H9 (cell line): ENCODE data around the gene PHEX. TPM values are rescaled to one million over a fixed set of nuclear protein-coding genes. Genes with fewer than 3 reads are reported as not detected.

Experiments
- DNase-seq: peaks from one replicate; pipeline ENCODE4 v3.0.0-alpha.2; 2017
- H2AFZ ChIP-seq: one replicate; pipeline ENCODE4 v1.6.1; 2013; ENCODE audit warnings: mild to moderate bottlenecking, low read length, control low read depth, moderate library complexity
- H2AK5ac ChIP-seq: 2 replicates; pipeline ENCODE4 v1.6.1; 2013; ENCODE audit warnings: low read length, control low read depth, mixed read lengths; ENCODE audit not compliant: insufficient read length
- H2BK120ac ChIP-seq: one replicate; pipeline ENCODE4 v1.6.1; 2013; ENCODE audit warnings: low read depth, mild to moderate bottlenecking, low read length, control low read depth, inconsistent platforms; ENCODE audit not compliant: poor library complexity, severe bottlenecking
- H2BK12ac ChIP-seq: 2 replicates; pipeline ENCODE4 v1.6.1; 2013; ENCODE audit warnings: low read length, control low read depth, mixed read lengths, low read depth; ENCODE audit not compliant: insufficient read length
- H2BK15ac ChIP-seq: 2 replicates; pipeline ENCODE4 v1.6.1; 2013; ENCODE audit warnings: low read depth, low read length, control low read depth
- H2BK20ac ChIP-seq: one replicate; pipeline ENCODE4 v1.6.1; 2013; ENCODE audit warnings: low read depth, mild to moderate bottlenecking, low read length, control low read depth, inconsistent platforms; ENCODE audit not compliant: poor library complexity, severe bottlenecking
- H2BK5ac ChIP-seq: 2 replicates; pipeline ENCODE4 v1.6.1; 2013; ENCODE audit warnings: low read length, control low read depth, mixed read lengths; ENCODE audit not compliant: insufficient read length
- H3K14ac ChIP-seq: 2 replicates; pipeline ENCODE4 v1.6.1; 2013; ENCODE audit warnings: low read length, control low read depth; ENCODE audit not compliant: insufficient read depth
- H3K18ac ChIP-seq: 2 replicates; pipeline ENCODE4 v1.6.1; 2013; ENCODE audit warnings: low read depth, mild to moderate bottlenecking, mixed read lengths, low read length, control low read depth; ENCODE audit not compliant: insufficient read length
- H3K23ac ChIP-seq: 2 replicates; pipeline ENCODE4 v1.6.1; 2013; ENCODE audit warnings: low read length, control low read depth, mixed read lengths, low read depth; ENCODE audit not compliant: insufficient read length
- H3K23me2 ChIP-seq: 2 replicates; pipeline ENCODE4 v1.6.1; 2013; ENCODE audit warnings: low read depth, mild to moderate bottlenecking, mixed read lengths, low read length, control low read depth; ENCODE audit not compliant: insufficient read length, poor library complexity, severe bottlenecking
- H3K27ac ChIP-seq: 2 replicates; pipeline ENCODE4 v1.5.1; 2013; ENCODE audit warnings: low read length, control low read depth, mixed read lengths, low read depth; ENCODE audit not compliant: insufficient read length
- H3K27me3 ChIP-seq: 2 replicates; pipeline ENCODE4 v1.6.1; 2013; ENCODE audit warnings: low read length, control low read depth, inconsistent platforms; ENCODE audit not compliant: insufficient read depth
- H3K4ac ChIP-seq: 2 replicates; pipeline ENCODE4 v1.6.1; 2013; ENCODE audit warnings: low read depth, mild to moderate bottlenecking, control low read depth, inconsistent platforms, low read length, moderate library complexity
- H3K4me1 ChIP-seq: 2 replicates; pipeline ENCODE4 v1.6.1; 2013; ENCODE audit warnings: low read length, control low read depth, inconsistent platforms; ENCODE audit not compliant: insufficient read depth
- H3K4me2 ChIP-seq: 2 replicates; pipeline ENCODE4 v1.6.1; 2013; ENCODE audit warnings: low read length, control low read depth, mixed read lengths; ENCODE audit not compliant: insufficient read length, insufficient read depth
- H3K56ac ChIP-seq: 2 replicates; pipeline ENCODE4 v1.6.1; 2013; ENCODE audit warnings: low read depth, mild to moderate bottlenecking, mixed read lengths, low read length, control low read depth; ENCODE audit not compliant: insufficient read length
- H3K79me1 ChIP-seq: 2 replicates; pipeline ENCODE4 v1.6.1; 2013; ENCODE audit warnings: low read depth, mild to moderate bottlenecking, moderate library complexity, low read length, control low read depth, inconsistent platforms; ENCODE audit not compliant: insufficient read depth, poor library complexity, severe bottlenecking
- H3K79me2 ChIP-seq: 2 replicates; pipeline ENCODE4 v1.6.1; 2013; ENCODE audit warnings: low read length, control low read depth, inconsistent platforms; ENCODE audit not compliant: insufficient read depth
- H3K9ac ChIP-seq: 2 replicates; pipeline ENCODE4 v1.6.1; 2013; ENCODE audit warnings: low read length, control low read depth, mixed read lengths; ENCODE audit not compliant: insufficient read length; ENCODE audit errors: extremely low read depth
- H3K9me3 ChIP-seq: one replicate; pipeline ENCODE4 v1.6.1; 2013; ENCODE audit warnings: low read depth, low read length, inconsistent platforms; ENCODE audit not compliant: control insufficient read depth
- H3T11ph ChIP-seq: one replicate; pipeline ENCODE4 v1.6.1; 2013; ENCODE audit warnings: mild to moderate bottlenecking, low read length, control low read depth, inconsistent platforms
- H4K20me1 ChIP-seq: one replicate; pipeline ENCODE4 v1.6.1; 2013; ENCODE audit not compliant: control insufficient read depth, insufficient read length, insufficient read depth
- H4K5ac ChIP-seq: 2 replicates; pipeline ENCODE4 v1.6.1; 2013; ENCODE audit warnings: low read depth, mild to moderate bottlenecking, mixed read lengths, low read length, control low read depth; ENCODE audit not compliant: insufficient read length
- H4K8ac ChIP-seq: replicated peaks from 2 replicates; pipeline ENCODE4 v1.6.1; 2013; ENCODE audit warnings: low read length, control low read depth, mixed read lengths, low read depth; ENCODE audit not compliant: insufficient read length
- H4K91ac ChIP-seq: 2 replicates; pipeline ENCODE4 v1.6.1; 2013; ENCODE audit warnings: low read depth, mild to moderate bottlenecking, moderate library complexity, mixed read lengths, low read length, control low read depth; ENCODE audit not compliant: insufficient read length
- H3K27ac Mint-ChIP-seq, 3 experiments: 2 replicates in 2 of 3; 3 replicates in 1 of 3; pipeline ENCODE4 v1.8.0; 2020 to 2021; ENCODE audit warnings: mixed read lengths in 3 of 3, mild to moderate bottlenecking in 1 of 3, moderate library complexity in 1 of 3
- H3K27me3 Mint-ChIP-seq: 2 replicates; pipeline ENCODE4 v1.8.0; 2021; ENCODE audit warnings: low read depth, mild to moderate bottlenecking, moderate library complexity, mixed read lengths
- H3K36me3 Mint-ChIP-seq, 3 experiments: 2 replicates in 2 of 3; 3 replicates in 1 of 3; pipeline ENCODE4 v1.8.0; 2020 to 2021; ENCODE audit warnings: low read depth in 3 of 3, mixed read lengths in 3 of 3; ENCODE audit not compliant: insufficient read depth in 1 of 3
- H3K4me1 Mint-ChIP-seq, 2 experiments: 2 replicates each; pipeline ENCODE4 v1.8.0; 2020; ENCODE audit warnings: mixed read lengths in 2 of 2
- H3K4me3 Mint-ChIP-seq, 2 experiments: 2 replicates in 1 of 2; 3 replicates in 1 of 2; pipeline ENCODE4 v1.8.0; 2020 to 2021; ENCODE audit warnings: mild to moderate bottlenecking in 2 of 2, mixed read lengths in 2 of 2, moderate library complexity in 1 of 2
- H3K9me3 Mint-ChIP-seq, 2 experiments: 2 replicates in 1 of 2; 3 replicates in 1 of 2; pipeline ENCODE4 v1.8.0; 2020; ENCODE audit warnings: mild to moderate bottlenecking in 2 of 2, mixed read lengths in 2 of 2, moderate library complexity in 1 of 2
- CTCF ChIP-seq: fragments of 200-600 bp; sonication (generic); conservative IDR thresholded peaks from 3 replicates; pipeline ENCODE4 v1.8.0; 2021; ENCODE audit warnings: antibody characterized with exemption, mild to moderate bottlenecking
- whole genome bisulfite sequencing: extraction: QIAGEN DNeasy Blood & Tissue Kit; methylation state at CpG from one replicate; pipeline ENCODE4 v1.1.7; 2013; ENCODE audit warnings: missing lambda C conversion rate, low lambda C conversion rate, mixed read lengths; ENCODE audit not compliant: insufficient read length; ENCODE audit errors: extremely low coverage; 5-methylcytosine and 5-hydroxymethylcytosine counted together
- total RNA-seq: library from RNA; stranded (reverse); gene quantifications from 2 replicates; pipeline ENCODE4 v1.2.1, GENCODE V29; 2021

The PHEX gene
- total RNA-seq, 1 experiment from 2014 or later = 0.11 TPM

- Histone ChIP-seq H3K27ac (no peak overlapping the region), H3K4me2 (no peak overlapping the region), H3T11ph (no peak overlapping the region), H3K23me2 (no peaks in the 10 kb centered on the region), H3K9ac (no peak overlapping the region), H2BK120ac (no peak overlapping the region), H3K79me1 (no peaks in the 10 kb centered on the region), H4K8ac (no peak overlapping the region), H2BK20ac (no peak overlapping the region), H2BK15ac (no peak overlapping the region), H2AFZ (no peak overlapping the region), H2BK5ac (no peak overlapping the region), H3K23ac (no peak overlapping the region), H4K20me1 (no peaks in the 10 kb centered on the region), H3K14ac (no peak overlapping the region), H2BK12ac (no peak overlapping the region), H3K79me2 (no peaks in the 10 kb centered on the region), H3K56ac (no peak overlapping the region), H2AK5ac (no peak overlapping the region), H3K4ac (no peak overlapping the region), H3K18ac (no peak overlapping the region), H3K4me1 (no peaks in the 10 kb centered on the region; the same call in 1 of the 2 replicates), H4K91ac (no peak overlapping the region), H3K9me3 (no peaks in the 10 kb centered on the region), H4K5ac (no peak overlapping the region), H3K27me3 (no peaks in the 10 kb centered on the region)
- WGBS = no CpG with 5 or more reads among the region's 10 CpGs
- H3K4me1 Mint-ChIP-seq = peaks cover 16 to 18% of the 10 kb centered on the region in 2 experiments
- DNase-seq = no peak
- no peak overlapping the region for H3K4me3 Mint-ChIP-seq
- H3K27me3 Mint-ChIP-seq = peaks cover 4% of the 10 kb centered on the region
- peaks cover 9 to 44% of the 10 kb centered on the region in 2 experiments; a peak in 4 of 5 replicates for H3K9me3 Mint-ChIP-seq
- peaks cover 0 to 2% (median 0%) of the 10 kb centered on the region in 3 experiments; a peak in 2 of 7 replicates for H3K36me3 Mint-ChIP-seq
- no peak overlapping the region for H3K27ac Mint-ChIP-seq
- no peak for TF ChIP-seq CTCF
These were observed 10.3 kb upstream of the PHEX start for GRCh38 chrX:22021751-22022324.
